Cardiac muscle cell (in vitro differentiated cells and primary cell): Measurements from ENCODE around the gene PDGFC. TPM values are rescaled to one million over a fixed set of nuclear protein-coding genes. Genes with fewer than 3 reads are reported as not detected.

Source experiments
- DNase-seq, 2 donors: peaks; one replicate each; pipeline versions ENCODE4 v3.0.0 to v3.0.0-alpha.2; 2010 to 2017; ENCODE audit warnings: low read depth in 1 of 2, low spot score in 1 of 2
- H3K27ac ChIP-seq: fragments of 200-600 bp; sonication (generic); 2 replicates; pipeline ENCODE4 v1.5.1; 2016
- H3K27me3 ChIP-seq: fragments of 200-600 bp; sonication (generic); 2 replicates; pipeline ENCODE4 v1.6.0; 2016; ENCODE audit warnings: control low read depth
- H3K36me3 ChIP-seq: fragments of 200-600 bp; sonication (generic); 2 replicates; pipeline ENCODE4 v1.5.1; 2016; ENCODE audit warnings: control low read depth
- H3K4me1 ChIP-seq: fragments of 200-600 bp; sonication (generic); 2 replicates; pipeline ENCODE4 v1.8.1; 2017; ENCODE audit warnings: low read depth, mild to moderate bottlenecking, mixed run types
- H3K4me3 ChIP-seq: fragments of 200-600 bp; sonication (generic); 2 replicates; pipeline ENCODE4 v1.5.1; 2016; ENCODE audit warnings: mild to moderate bottlenecking
- H3K9me3 ChIP-seq: fragments of 200-600 bp; sonication (generic); 2 replicates; pipeline ENCODE4 v1.5.1; 2017; ENCODE audit warnings: low read depth, mild to moderate bottlenecking, control low read depth
- CTCF ChIP-seq: IDR thresholded peaks from 2 replicates; pipeline ENCODE4 v1.5.1; 2012; ENCODE audit warnings: low read depth, mild to moderate bottlenecking, low read length
- polyA plus RNA-seq: library from polyadenylated mRNA; unstranded; fragments of >200 nt; fragmentation: Nextera tagmentation; extraction: Ambion mirVana; gene quantifications from 2 replicates; pipeline ENCODE4 v1.2.1, GENCODE V29; 2016
- total RNA-seq: library from RNA; depleted of rRNA; stranded (reverse); fragments of >200 nt; gene quantifications from 2 replicates; pipeline ENCODE4 v1.2.3, GENCODE V29; 2016

The PDGFC gene
- total and polyA plus RNA-seq, 2 experiments from 2014 or later, result 6.9 to 18.2 TPM

- Histone ChIP-seq H3K4me3 (no peak overlapping the region), H3K4me1 (no peaks in the 10 kb centered on the region), H3K27me3 (no peaks in the 10 kb centered on the region), H3K9me3 (no peaks in the 10 kb centered on the region), H3K27ac (no peak overlapping the region), H3K36me3 (no peaks in the 10 kb centered on the region)
- DNase-seq, result no peak
- no peak for TF ChIP-seq CTCF
Observed at GRCh38 chr4:156815717-156816359, 155.8 kb downstream of the PDGFC start.

GRCh38 chr4:156811963-156812362 is 159.6 kb downstream of the PDGFC start:
- Histone ChIP-seq H3K4me1 (no peaks in the 10 kb centered on the region), H3K4me3 (no peak overlapping the region), H3K9me3 (no peaks in the 10 kb centered on the region), H3K36me3 (no peaks in the 10 kb centered on the region), H3K27me3 (no peaks in the 10 kb centered on the region), H3K27ac (no peak overlapping the region)
- no peak for TF ChIP-seq CTCF
- no peak for DNase-seq

GRCh38 chr4:156811286-156811685 is 160.3 kb downstream of the PDGFC start:
- Histone ChIP-seq H3K27ac (no peak overlapping the region), H3K4me1 (peaks cover 2% of the 10 kb centered on the region), H3K4me3 (no peak overlapping the region), H3K36me3 (no peaks in the 10 kb centered on the region), H3K9me3 (no peaks in the 10 kb centered on the region), H3K27me3 (no peaks in the 10 kb centered on the region)
- DNase-seq, result no peak
- TF ChIP-seq CTCF, result no peak

GRCh38 chr4:156805696-156806095 is 165.9 kb downstream of the PDGFC start:
- no peak for DNase-seq
- no peak overlapping the region for H3K27ac ChIP-seq
- no peak for TF ChIP-seq CTCF

GRCh38 chr4:156803056-156803455 is 168.5 kb downstream of the PDGFC start:
- no peaks in the 10 kb centered on the region for H3K9me3 ChIP-seq
- DNase-seq, result no peak

More at GRCh38 chr4:156805696-156806095, 165.9 kb downstream of the PDGFC start:
- H3K4me3 ChIP-seq, result no peak overlapping the region
- no peaks in the 10 kb centered on the region for H3K9me3 ChIP-seq
- no peaks in the 10 kb centered on the region for H3K27me3 ChIP-seq
- no peaks in the 10 kb centered on the region for H3K36me3 ChIP-seq
- H3K4me1 ChIP-seq, result peaks cover 11% of the 10 kb centered on the region

More at GRCh38 chr4:156803056-156803455, 168.5 kb downstream of the PDGFC start:
- Histone ChIP-seq H3K36me3 (no peaks in the 10 kb centered on the region), H3K27ac (no peak overlapping the region), H3K27me3 (no peaks in the 10 kb centered on the region), H3K4me3 (no peak overlapping the region), H3K4me1 (peaks cover 11% of the 10 kb centered on the region)
- TF ChIP-seq CTCF, result no peak
